Kidney (tissue), 14 donors: Measurements from ENCODE around the gene COL12A1. TPM values are rescaled to one million over a fixed set of nuclear protein-coding genes. Genes with fewer than 3 reads are reported as not detected.

Experiments
- DNase-seq, 5 donors: peaks; one replicate each; pipeline ENCODE4 v3.0.0-alpha.2; 2013 to 2020
- FAIRE-seq: peaks from 2 replicates; lab custom pipeline; 2012; peaks lifted over from hg19 to GRCh38; lab: Jason Lieb, UNC
- H3K27ac ChIP-seq, 2 donors: one replicate each; pipeline ENCODE4 v1.7.0; 2013; ENCODE audit warnings: low read depth in 2 of 2, low read length in 2 of 2, inconsistent platforms in 1 of 2
- H3K27me3 ChIP-seq: one replicate; pipeline ENCODE4 v1.7.1; 2013; ENCODE audit warnings: low read length, inconsistent platforms; ENCODE audit not compliant: control insufficient read depth, insufficient read depth
- H3K36me3 ChIP-seq, 3 donors: one replicate each; pipeline versions ENCODE4 v1.7.0 to v1.7.1; 2013; ENCODE audit warnings: low read length in 3 of 3, control low read depth in 1 of 3, inconsistent platforms in 1 of 3; ENCODE audit not compliant: insufficient read depth in 3 of 3, control insufficient read depth in 2 of 3
- H3K4me1 ChIP-seq, 3 donors: one replicate each; pipeline versions ENCODE4 v1.7.0 to v1.7.1; 2013; ENCODE audit warnings: low read length in 3 of 3, inconsistent platforms in 1 of 3, low read depth in 1 of 3; ENCODE audit not compliant: control insufficient read depth in 2 of 3, insufficient read depth in 2 of 3
- H3K4me3 ChIP-seq, 3 donors: one replicate each; pipeline versions ENCODE4 v1.7.0 to v1.8.1; 2013; ENCODE audit warnings: low read length in 3 of 3, control low read depth in 1 of 3, inconsistent platforms in 1 of 3
- H3K9ac ChIP-seq, 3 donors: one replicate each; pipeline versions ENCODE4 v1.7.0 to v1.7.1; 2013; ENCODE audit warnings: low read length in 3 of 3, control low read depth in 1 of 3, inconsistent platforms in 1 of 3
- H3K9me3 ChIP-seq, 3 donors: one replicate each; pipeline versions ENCODE4 v1.7.0 to v1.7.1; 2013; ENCODE audit warnings: low read length in 3 of 3, control low read depth in 1 of 3, inconsistent platforms in 1 of 3; ENCODE audit not compliant: control insufficient read depth in 2 of 3, insufficient read depth in 1 of 3
- intact Hi-C: fragments of 100-400 bp; cut with DNase I; formaldehyde crosslinking; loops from one replicate; pipeline ENCODE4 v1.11.1; 2022
- polyA plus RNA-seq: library from polyadenylated mRNA; stranded (reverse); fragments of 350-450 nt; fragmentation: Illumina TruSeq; extraction: RNeasy Lipid Tissue Mini Kit (QIAGEN cat#74804); gene quantifications from one replicate; pipeline ENCODE4 v1.2.3, GENCODE V29; 2014; ENCODE audit warnings: low read depth, low replicate concordance; ENCODE audit not compliant: insufficient read depth
- total RNA-seq: library from RNA; stranded (reverse); fragmentation: NEBNext Ultra II Directional; extraction: Animal tissue kit (Norgen Biotek cat#: 25700); gene quantifications from one replicate; pipeline ENCODE4 v1.2.1, GENCODE V29; 2021
- TF ChIP-seq, protein P1 (sequence below): IDR thresholded peaks from 3 replicates; pipeline ENCODE4 v1.5.1; 2012; ENCODE audit warnings: mild to moderate bottlenecking, moderate library complexity, borderline replicate concordance; ENCODE audit not compliant: insufficient read depth; ENCODE audit errors: extremely low read depth
- donor health status: control.
- donor health status: control.
- donor health status: control.
- donor health status: control.
- donor health status: control.
- donor health status: DM: yes; HTN: yes; CAD: no.
- donor health status: Normal renal cell carcinoma (clear cell type).

The COL12A1 gene
- total and polyA plus RNA-seq, 2 donors from 2014 or later: 12.3 to 28.3 TPM

- H3K4me3 ChIP-seq: no peak overlapping the region
- no peaks in the 10 kb centered on the region for H3K27me3 ChIP-seq
- TF ChIP-seq, protein P1, sequence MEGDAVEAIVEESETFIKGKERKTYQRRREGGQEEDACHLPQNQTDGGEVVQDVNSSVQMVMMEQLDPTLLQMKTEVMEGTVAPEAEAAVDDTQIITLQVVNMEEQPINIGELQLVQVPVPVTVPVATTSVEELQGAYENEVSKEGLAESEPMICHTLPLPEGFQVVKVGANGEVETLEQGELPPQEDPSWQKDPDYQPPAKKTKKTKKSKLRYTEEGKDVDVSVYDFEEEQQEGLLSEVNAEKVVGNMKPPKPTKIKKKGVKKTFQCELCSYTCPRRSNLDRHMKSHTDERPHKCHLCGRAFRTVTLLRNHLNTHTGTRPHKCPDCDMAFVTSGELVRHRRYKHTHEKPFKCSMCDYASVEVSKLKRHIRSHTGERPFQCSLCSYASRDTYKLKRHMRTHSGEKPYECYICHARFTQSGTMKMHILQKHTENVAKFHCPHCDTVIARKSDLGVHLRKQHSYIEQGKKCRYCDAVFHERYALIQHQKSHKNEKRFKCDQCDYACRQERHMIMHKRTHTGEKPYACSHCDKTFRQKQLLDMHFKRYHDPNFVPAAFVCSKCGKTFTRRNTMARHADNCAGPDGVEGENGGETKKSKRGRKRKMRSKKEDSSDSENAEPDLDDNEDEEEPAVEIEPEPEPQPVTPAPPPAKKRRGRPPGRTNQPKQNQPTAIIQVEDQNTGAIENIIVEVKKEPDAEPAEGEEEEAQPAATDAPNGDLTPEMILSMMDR: no peak
- H3K9ac ChIP-seq: no peak overlapping the region
- DNase-seq (no peak), FAIRE-seq (no peak)
- H3K27ac ChIP-seq: no peak overlapping the region
- H3K4me1 ChIP-seq: no peaks in the 10 kb centered on the region
- no peaks in the 10 kb centered on the region for H3K36me3 ChIP-seq
- no peaks in the 10 kb centered on the region for H3K9me3 ChIP-seq
- intact Hi-C loops: no loop called here
Observed at GRCh38 chr6:75183099-75183541, 22.7 kb downstream of the COL12A1 start.

DNA sequence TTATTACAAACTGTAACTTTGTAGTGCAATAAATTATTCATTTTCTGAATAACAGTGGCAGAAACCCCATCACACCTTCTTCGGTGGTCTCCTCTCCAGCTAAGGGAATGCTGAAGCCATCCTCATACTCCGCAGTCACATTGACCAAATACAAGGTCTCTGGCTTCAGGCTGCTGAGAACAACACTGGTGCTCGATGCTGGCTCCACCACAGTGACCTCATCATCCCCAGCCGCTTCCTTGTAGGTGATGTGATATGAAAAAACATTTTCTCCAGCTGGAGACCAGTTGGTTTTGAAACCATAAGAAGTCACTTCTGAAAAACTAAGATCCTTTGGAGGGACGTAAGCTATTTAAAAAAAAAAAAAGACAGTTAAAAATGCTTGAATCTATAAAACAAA, 25.0 kb downstream of the COL12A1 start:
- no peaks in the 10 kb centered on the region for H3K36me3 ChIP-seq
- no peak overlapping the region for H3K9ac ChIP-seq
- H3K27me3 ChIP-seq: no peaks in the 10 kb centered on the region
- FAIRE-seq (no peak), DNase-seq (no peak)
- H3K9me3 ChIP-seq: no peaks in the 10 kb centered on the region
- no peak overlapping the region for H3K4me3 ChIP-seq
- TF ChIP-seq, protein P1: no peak
- intact Hi-C loops: no loop called here
- H3K4me1 ChIP-seq: no peaks in the 10 kb centered on the region
- no peak overlapping the region for H3K27ac ChIP-seq

DNA sequence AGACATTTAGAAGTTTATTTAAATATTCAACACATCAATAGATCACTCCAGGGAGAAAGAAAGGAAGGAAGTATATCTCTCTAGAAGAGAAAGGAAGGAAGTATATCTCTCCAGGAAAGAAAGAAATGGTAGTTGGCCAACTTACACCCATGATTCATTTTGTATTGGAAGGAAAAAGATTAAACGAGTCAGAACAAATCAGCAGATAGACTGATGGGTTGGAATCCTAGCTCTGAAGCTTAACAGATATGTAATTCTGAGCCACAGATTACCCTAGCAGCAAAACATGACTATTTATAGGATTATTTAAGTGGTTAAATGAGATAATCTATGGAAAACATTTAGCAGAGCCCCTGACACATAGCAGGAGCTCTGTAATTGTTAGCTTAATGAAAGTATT, 27.1 kb downstream of the COL12A1 start:
- H3K4me1 ChIP-seq: no peaks in the 10 kb centered on the region
- DNase-seq (no peak), FAIRE-seq (no peak)
- H3K27me3 ChIP-seq: no peaks in the 10 kb centered on the region
- H3K9ac ChIP-seq: no peak overlapping the region
- TF ChIP-seq, protein P1: no peak
- H3K4me3 ChIP-seq: no peak overlapping the region
- no peak overlapping the region for H3K27ac ChIP-seq
- intact Hi-C loops: no loop called here
- no peaks in the 10 kb centered on the region for H3K36me3 ChIP-seq
- no peaks in the 10 kb centered on the region for H3K9me3 ChIP-seq

- no peak overlapping the region for H3K9ac ChIP-seq
- no peaks in the 10 kb centered on the region for H3K9me3 ChIP-seq
- DNase-seq: peak in 1 of 5 donors; percentile 11
- H3K36me3 ChIP-seq: no peaks in the 10 kb centered on the region
- H3K4me1 ChIP-seq: no peaks in the 10 kb centered on the region
- H3K4me3 ChIP-seq: no peak overlapping the region
- no peaks in the 10 kb centered on the region for H3K27me3 ChIP-seq
- TF ChIP-seq, protein P1: no peak
- H3K27ac ChIP-seq: no peak overlapping the region
- intact Hi-C loops: no loop called here
- no peak for FAIRE-seq
Observed at GRCh38 chr6:75176076-75176582, 29.7 kb downstream of the COL12A1 start.
